GM23338 (cell line): ENCODE data around the gene RMC1.

Experiments
- CREB1 ChIP-seq: fragments of 250-450 bp; sonication (Bioruptor Pico); IDR thresholded peaks from 2 replicates; pipeline ENCODE4 v1.5.0; 2020; ENCODE audit warnings: low read depth, mild to moderate bottlenecking, moderate library complexity
- CTCF ChIP-seq, 2 experiments: fragments of 200-600 bp in 1 of 2; sonication (generic) in 1 of 2; conservative IDR thresholded peaks; 2 replicates each; pipeline versions ENCODE4 v1.5.1 to v1.6.1; 2016 to 2017; ENCODE audit warnings: antibody characterized with exemption in 2 of 2, low read depth in 2 of 2, mild to moderate bottlenecking in 2 of 2, moderate library complexity in 1 of 2
- EZH2 ChIP-seq: fragments of 200-600 bp; sonication (generic); IDR thresholded peaks from one replicate; pipeline ENCODE4 v1.8.0; 2017; ENCODE audit warnings: antibody characterized with exemption, mild to moderate bottlenecking, low read depth; ENCODE audit not compliant: unreplicated experiment
- POLR2AphosphoS5 ChIP-seq: IDR thresholded peaks from 2 replicates; pipeline ENCODE4 v1.6.1; 2016; ENCODE audit warnings: antibody characterized with exemption, low read depth
- STAT1 ChIP-seq: IDR thresholded peaks from one replicate; pipeline ENCODE4 v1.6.1; 2016; ENCODE audit warnings: antibody characterized with exemption; ENCODE audit not compliant: unreplicated experiment
- TF ChIP-seq, protein P1 (sequence below): IDR thresholded peaks from one replicate; pipeline ENCODE4 v1.6.1; 2018; ENCODE audit warnings: antibody characterized with exemption; ENCODE audit not compliant: unreplicated experiment
- TF ChIP-seq, protein P2 (sequence below): fragments of 250-450 bp; sonication (Bioruptor Pico); IDR thresholded peaks from 2 replicates; pipeline ENCODE4 v1.5.0; 2020; ENCODE audit warnings: mild to moderate bottlenecking, moderate library complexity

DNA sequence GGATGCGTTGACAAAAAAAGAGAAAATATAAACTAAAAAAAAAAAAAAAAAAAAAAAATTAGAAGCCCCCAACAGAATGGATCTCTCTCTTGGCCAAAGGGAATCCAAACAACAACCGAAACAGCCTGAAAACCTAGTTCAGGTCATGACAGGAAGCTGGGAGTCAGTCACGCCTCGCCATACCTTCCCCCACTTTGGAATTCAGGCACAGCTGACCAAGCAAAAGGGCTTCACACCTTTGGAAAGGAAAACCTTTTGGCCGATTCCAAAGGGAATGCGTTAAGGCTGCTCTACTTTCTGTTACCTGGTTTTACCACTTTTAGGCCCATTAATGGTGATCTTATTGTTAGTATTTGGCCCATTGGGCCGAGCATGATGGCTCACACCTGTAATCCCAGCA lies 17.9 kb upstream of the RMC1 start:
- TF ChIP-seq POLR2AphosphoS5: no peak
- no peak for TF ChIP-seq CTCF (conservative IDR thresholded peaks at IDR 0.05; ENCODE audit: low read depth in 2 of 2)
- TF ChIP-seq, protein P1, sequence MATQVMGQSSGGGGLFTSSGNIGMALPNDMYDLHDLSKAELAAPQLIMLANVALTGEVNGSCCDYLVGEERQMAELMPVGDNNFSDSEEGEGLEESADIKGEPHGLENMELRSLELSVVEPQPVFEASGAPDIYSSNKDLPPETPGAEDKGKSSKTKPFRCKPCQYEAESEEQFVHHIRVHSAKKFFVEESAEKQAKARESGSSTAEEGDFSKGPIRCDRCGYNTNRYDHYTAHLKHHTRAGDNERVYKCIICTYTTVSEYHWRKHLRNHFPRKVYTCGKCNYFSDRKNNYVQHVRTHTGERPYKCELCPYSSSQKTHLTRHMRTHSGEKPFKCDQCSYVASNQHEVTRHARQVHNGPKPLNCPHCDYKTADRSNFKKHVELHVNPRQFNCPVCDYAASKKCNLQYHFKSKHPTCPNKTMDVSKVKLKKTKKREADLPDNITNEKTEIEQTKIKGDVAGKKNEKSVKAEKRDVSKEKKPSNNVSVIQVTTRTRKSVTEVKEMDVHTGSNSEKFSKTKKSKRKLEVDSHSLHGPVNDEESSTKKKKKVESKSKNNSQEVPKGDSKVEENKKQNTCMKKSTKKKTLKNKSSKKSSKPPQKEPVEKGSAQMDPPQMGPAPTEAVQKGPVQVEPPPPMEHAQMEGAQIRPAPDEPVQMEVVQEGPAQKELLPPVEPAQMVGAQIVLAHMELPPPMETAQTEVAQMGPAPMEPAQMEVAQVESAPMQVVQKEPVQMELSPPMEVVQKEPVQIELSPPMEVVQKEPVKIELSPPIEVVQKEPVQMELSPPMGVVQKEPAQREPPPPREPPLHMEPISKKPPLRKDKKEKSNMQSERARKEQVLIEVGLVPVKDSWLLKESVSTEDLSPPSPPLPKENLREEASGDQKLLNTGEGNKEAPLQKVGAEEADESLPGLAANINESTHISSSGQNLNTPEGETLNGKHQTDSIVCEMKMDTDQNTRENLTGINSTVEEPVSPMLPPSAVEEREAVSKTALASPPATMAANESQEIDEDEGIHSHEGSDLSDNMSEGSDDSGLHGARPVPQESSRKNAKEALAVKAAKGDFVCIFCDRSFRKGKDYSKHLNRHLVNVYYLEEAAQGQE: no peak
- no peak for TF ChIP-seq EZH2
- TF ChIP-seq, protein P2, sequence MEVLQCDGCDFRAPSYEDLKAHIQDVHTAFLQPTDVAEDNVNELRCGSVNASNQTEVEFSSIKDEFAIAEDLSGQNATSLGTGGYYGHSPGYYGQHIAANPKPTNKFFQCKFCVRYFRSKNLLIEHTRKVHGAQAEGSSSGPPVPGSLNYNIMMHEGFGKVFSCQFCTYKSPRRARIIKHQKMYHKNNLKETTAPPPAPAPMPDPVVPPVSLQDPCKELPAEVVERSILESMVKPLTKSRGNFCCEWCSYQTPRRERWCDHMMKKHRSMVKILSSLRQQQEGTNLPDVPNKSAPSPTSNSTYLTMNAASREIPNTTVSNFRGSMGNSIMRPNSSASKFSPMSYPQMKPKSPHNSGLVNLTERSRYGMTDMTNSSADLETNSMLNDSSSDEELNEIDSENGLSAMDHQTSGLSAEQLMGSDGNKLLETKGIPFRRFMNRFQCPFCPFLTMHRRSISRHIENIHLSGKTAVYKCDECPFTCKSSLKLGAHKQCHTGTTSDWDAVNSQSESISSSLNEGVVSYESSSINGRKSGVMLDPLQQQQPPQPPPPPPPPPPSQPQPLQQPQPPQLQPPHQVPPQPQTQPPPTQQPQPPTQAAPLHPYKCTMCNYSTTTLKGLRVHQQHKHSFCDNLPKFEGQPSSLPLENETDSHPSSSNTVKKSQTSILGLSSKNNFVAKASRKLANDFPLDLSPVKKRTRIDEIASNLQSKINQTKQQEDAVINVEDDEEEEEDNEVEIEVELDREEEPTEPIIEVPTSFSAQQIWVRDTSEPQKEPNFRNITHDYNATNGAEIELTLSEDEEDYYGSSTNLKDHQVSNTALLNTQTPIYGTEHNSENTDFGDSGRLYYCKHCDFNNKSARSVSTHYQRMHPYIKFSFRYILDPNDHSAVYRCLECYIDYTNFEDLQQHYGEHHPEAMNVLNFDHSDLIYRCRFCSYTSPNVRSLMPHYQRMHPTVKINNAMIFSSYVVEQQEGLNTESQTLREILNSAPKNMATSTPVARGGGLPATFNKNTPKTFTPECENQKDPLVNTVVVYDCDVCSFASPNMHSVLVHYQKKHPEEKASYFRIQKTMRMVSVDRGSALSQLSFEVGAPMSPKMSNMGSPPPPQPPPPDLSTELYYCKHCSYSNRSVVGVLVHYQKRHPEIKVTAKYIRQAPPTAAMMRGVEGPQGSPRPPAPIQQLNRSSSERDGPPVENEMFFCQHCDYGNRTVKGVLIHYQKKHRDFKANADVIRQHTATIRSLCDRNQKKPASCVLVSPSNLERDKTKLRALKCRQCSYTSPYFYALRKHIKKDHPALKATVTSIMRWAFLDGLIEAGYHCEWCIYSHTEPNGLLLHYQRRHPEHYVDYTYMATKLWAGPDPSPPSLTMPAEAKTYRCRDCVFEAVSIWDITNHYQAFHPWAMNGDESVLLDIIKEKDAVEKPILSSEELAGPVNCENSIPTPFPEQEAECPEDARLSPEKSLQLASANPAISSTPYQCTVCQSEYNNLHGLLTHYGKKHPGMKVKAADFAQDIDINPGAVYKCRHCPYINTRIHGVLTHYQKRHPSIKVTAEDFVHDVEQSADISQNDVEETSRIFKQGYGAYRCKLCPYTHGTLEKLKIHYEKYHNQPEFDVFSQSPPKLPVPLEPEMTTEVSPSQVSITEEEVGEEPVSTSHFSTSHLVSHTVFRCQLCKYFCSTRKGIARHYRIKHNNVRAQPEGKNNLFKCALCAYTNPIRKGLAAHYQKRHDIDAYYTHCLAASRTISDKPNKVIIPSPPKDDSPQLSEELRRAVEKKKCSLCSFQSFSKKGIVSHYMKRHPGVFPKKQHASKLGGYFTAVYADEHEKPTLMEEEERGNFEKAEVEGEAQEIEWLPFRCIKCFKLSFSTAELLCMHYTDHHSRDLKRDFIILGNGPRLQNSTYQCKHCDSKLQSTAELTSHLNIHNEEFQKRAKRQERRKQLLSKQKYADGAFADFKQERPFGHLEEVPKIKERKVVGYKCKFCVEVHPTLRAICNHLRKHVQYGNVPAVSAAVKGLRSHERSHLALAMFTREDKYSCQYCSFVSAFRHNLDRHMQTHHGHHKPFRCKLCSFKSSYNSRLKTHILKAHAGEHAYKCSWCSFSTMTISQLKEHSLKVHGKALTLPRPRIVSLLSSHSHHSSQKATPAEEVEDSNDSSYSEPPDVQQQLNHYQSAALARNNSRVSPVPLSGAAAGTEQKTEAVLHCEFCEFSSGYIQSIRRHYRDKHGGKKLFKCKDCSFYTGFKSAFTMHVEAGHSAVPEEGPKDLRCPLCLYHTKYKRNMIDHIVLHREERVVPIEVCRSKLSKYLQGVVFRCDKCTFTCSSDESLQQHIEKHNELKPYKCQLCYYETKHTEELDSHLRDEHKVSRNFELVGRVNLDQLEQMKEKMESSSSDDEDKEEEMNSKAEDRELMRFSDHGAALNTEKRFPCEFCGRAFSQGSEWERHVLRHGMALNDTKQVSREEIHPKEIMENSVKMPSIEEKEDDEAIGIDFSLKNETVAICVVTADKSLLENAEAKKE (CRISPR knock-in tag): no peak
- no peak for TF ChIP-seq CREB1 (CRISPR knock-in tag)
- no peak for TF ChIP-seq STAT1
